Stimulated activated CD4-positive, alpha-beta T cell treated with anti-CD3 and anti-CD28 coated beads, Interleukin-1b, Interleukin-23, amount 100 ng/mL, for 48 hours (primary cell): ENCODE results near the gene DCTN1.

Experiments used
- DNase-seq: peaks from one replicate; pipeline ENCODE4 v3.0.0-alpha.2; 2020

The DCTN1 gene

GRCh38 chr2:74413001-74413698, 33.0 kb upstream of the DCTN1 start:
- no peak for DNase-seq

GRCh38 chr2:74407682-74408081, 27.6 kb upstream of the DCTN1 start:
- DNase-seq = no peak

- no peak for DNase-seq
These were observed 25.9 kb upstream of the DCTN1 start for GRCh38 chr2:74406035-74406434.

GRCh38 chr2:74401891-74402290, 21.8 kb upstream of the DCTN1 start:
- no peak for DNase-seq

GRCh38 chr2:74399785-74400184, 19.7 kb upstream of the DCTN1 start:
- DNase-seq = no peak

- DNase-seq = no peak
These were observed 16.0 kb upstream of the DCTN1 start for GRCh38 chr2:74396149-74396548.

- DNase-seq = no peak
These were observed 13.4 kb upstream of the DCTN1 start for GRCh38 chr2:74393525-74393924.

- DNase-seq = no peak
These were observed 12.3 kb upstream of the DCTN1 start for GRCh38 chr2:74392449-74392743.

GRCh38 chr2:74391580-74392448, 11.7 kb upstream of the DCTN1 start:
- DNase-seq = peak; percentile 94

- DNase-seq = no peak
These were observed 11.1 kb upstream of the DCTN1 start for GRCh38 chr2:74391209-74391579.

GRCh38 chr2:74390606-74391005, 10.5 kb upstream of the DCTN1 start:
- DNase-seq = no peak

- no peak for DNase-seq
These were observed 7.2 kb upstream of the DCTN1 start for GRCh38 chr2:74387346-74387745.

- no peak for DNase-seq
These were observed 5.3 kb upstream of the DCTN1 start for GRCh38 chr2:74385396-74385795.

GRCh38 chr2:74384051-74384450, 3.9 kb upstream of the DCTN1 start:
- no peak for DNase-seq

GRCh38 chr2:74383254-74383653, 3.1 kb upstream of the DCTN1 start:
- no peak for DNase-seq

- DNase-seq = no peak
These were observed 1.6 kb upstream of the DCTN1 start for GRCh38 chr2:74381751-74382150.

- DNase-seq = no peak
These were observed 2.1 kb downstream of the DCTN1 start for GRCh38 chr2:74378007-74378406.

GRCh38 chr2:74375838-74376237, 4.3 kb downstream of the DCTN1 start:
- DNase-seq = no peak

GRCh38 chr2:74374509-74375205, 5.5 kb downstream of the DCTN1 start:
- no peak for DNase-seq

GRCh38 chr2:74373985-74374384, 6.1 kb downstream of the DCTN1 start:
- DNase-seq = no peak

- no peak for DNase-seq
These were observed 6.9 kb downstream of the DCTN1 start for GRCh38 chr2:74373221-74373676.

GRCh38 chr2:74372674-74373073, 7.4 kb downstream of the DCTN1 start:
- DNase-seq = no peak

- DNase-seq = no peak
These were observed 8.7 kb downstream of the DCTN1 start for GRCh38 chr2:74371421-74371820.

GRCh38 chr2:74369976-74370375, 10.1 kb downstream of the DCTN1 start:
- DNase-seq = no peak
